GM21360 (cell line): ENCODE results near the gene SPRR2A.
"Not testable (repeated sequence)": the region's sequence is repeated elsewhere in the genome, so short reads cannot be mapped to it uniquely, and the experiment has no call there.

Source experiments
- ATAC-seq: cut with Tn5 transposase; IDR thresholded peaks from one replicate; pipeline ENCODE4 v1.9.1; 2021; ENCODE audit warnings: mild to moderate bottlenecking, moderate library complexity; ENCODE audit not compliant: unreplicated experiment

Gene SPRR2A

GRCh38 chr1:153057375-153057774, at the start of gene SPRR2A:
SPRR2A (minus strand) TSS chr1:153057512; CDS start chr1:153056735, 777 bp downstream.
- no peak for ATAC-seq

- no peak for ATAC-seq
Observed at GRCh38 chr1:153100245-153100644, 42.9 kb upstream of the SPRR2A start.

- no peak for ATAC-seq
Observed at GRCh38 chr1:153099461-153100045, 42.2 kb upstream of the SPRR2A start.

GRCh38 chr1:153095764-153096163, 38.5 kb upstream of the SPRR2A start:
- no peak for ATAC-seq

- ATAC-seq, result no peak
Observed at GRCh38 chr1:153094426-153094825, 37.1 kb upstream of the SPRR2A start, which contains the start of gene SPRR2E. SPRR2E (minus strand) TSS chr1:153094526; CDS start chr1:153093751, 775 bp downstream.

- ATAC-seq, result no peak
Observed at GRCh38 chr1:153087652-153088051, 30.3 kb upstream of the SPRR2A start.

GRCh38 chr1:153081736-153082135, 24.4 kb upstream of the SPRR2A start:
- no peak for ATAC-seq

GRCh38 chr1:153072806-153073726, 15.8 kb upstream of the SPRR2A start:
- no peak for ATAC-seq

GRCh38 chr1:153071511-153071910, 14.2 kb upstream of the SPRR2A start, which contains the start of gene SPRR2B:
SPRR2B (minus strand) TSS chr1:153071611; CDS start chr1:153070839, 772 bp downstream.
- ATAC-seq, result no peak

- no peak for ATAC-seq
Observed at GRCh38 chr1:153070243-153070642, 12.9 kb upstream of the SPRR2A start.

GRCh38 chr1:153058826-153059784, 1.8 kb upstream of the SPRR2A start:
- no peak for ATAC-seq

- no peak for ATAC-seq
Observed at GRCh38 chr1:153058154-153058553, 842 bp upstream of the SPRR2A start.

GRCh38 chr1:153056111-153056510, 1.2 kb downstream of the SPRR2A start:
- not testable (repeated sequence) for ATAC-seq

GRCh38 chr1:153049211-153049610, 8.1 kb downstream of the SPRR2A start:
- no peak for ATAC-seq

- ATAC-seq, result no peak
Observed at GRCh38 chr1:153040950-153041631, 16.2 kb downstream of the SPRR2A start, which contains the start of gene SPRR2D. SPRR2D (minus strand) TSS chr1:153041120; CDS start chr1:153040346, 774 bp downstream.

GRCh38 chr1:153035211-153035610, 22.1 kb downstream of the SPRR2A start:
- no peak for ATAC-seq

GRCh38 chr1:153032677-153033308, 24.5 kb downstream of the SPRR2A start:
- ATAC-seq, result no peak

GRCh38 chr1:153032073-153032472, 25.2 kb downstream of the SPRR2A start:
- no peak for ATAC-seq

- no peak for ATAC-seq
Observed at GRCh38 chr1:153030895-153031294, 26.4 kb downstream of the SPRR2A start, which contains the start of gene SPRR1B. SPRR1B (plus strand) TSS chr1:153031203; CDS start chr1:153032346, 1,143 bp downstream.
